Thyroid gland (tissue), 4 donors: ENCODE data around the gene CCBE1. TPM values are rescaled to one million over a fixed set of nuclear protein-coding genes. Genes with fewer than 3 reads are reported as not detected.

Experiments
- DNase-seq, 2 donors: peaks; one replicate each; pipeline ENCODE4 v3.0.0-alpha.2; 2019
- H3K27ac ChIP-seq, 3 donors: fragments of 200-600 bp; sonication (generic); 1 replicate in 2 of 3; 2 replicates in 1 of 3; pipeline ENCODE4 v1.5.1; 2016 to 2019; ENCODE audit warnings: mild to moderate bottlenecking in 1 of 3, moderate library complexity in 1 of 3
- H3K27me3 ChIP-seq: fragments of 200-600 bp; sonication (generic); one replicate; pipeline ENCODE4 v1.5.1; 2019
- H3K36me3 ChIP-seq, 2 donors: fragments of 200-600 bp; sonication (generic); one replicate each; pipeline ENCODE4 v1.5.1; 2016 to 2019
- H3K4me1 ChIP-seq, 2 donors: fragments of 200-600 bp; sonication (generic); one replicate each; pipeline ENCODE4 v1.5.1; 2017 to 2019
- H3K4me3 ChIP-seq, 3 donors: fragments of 200-600 bp; sonication (generic); replicated peaks in 1 of 3; 1 replicate in 2 of 3; 2 replicates in 1 of 3; pipeline ENCODE4 v1.5.1; 2016; ENCODE audit warnings: mild to moderate bottlenecking in 1 of 3
- H3K9me3 ChIP-seq: fragments of 200-600 bp; sonication (generic); one replicate; pipeline ENCODE4 v1.5.1; 2017
- CTCF ChIP-seq, 6 experiments: fragments of 200-600 bp in 3 of 6; fragments of 450-650 bp in 3 of 6; sonication (generic) in 3 of 6; IDR thresholded peaks; one replicate each; pipeline ENCODE4 v1.5.1; 2016 to 2019; ENCODE audit warnings: antibody characterized with exemption in 6 of 6, mild to moderate bottlenecking in 2 of 6, inconsistent platforms in 1 of 6, moderate library complexity in 1 of 6
- POLR2A ChIP-seq, 2 donors: fragments of 450-650 bp; IDR thresholded peaks; one replicate each; pipeline ENCODE4 v1.6.1; 2017; ENCODE audit warnings: antibody characterized with exemption in 2 of 2, mild to moderate bottlenecking in 2 of 2, moderate library complexity in 1 of 2
- WGBS, 2 donors: methylation state at CpG; one replicate each; pipeline ENCODE4 v1.1.5; 2017; 5-methylcytosine and 5-hydroxymethylcytosine counted together
- intact Hi-C: fragments of 100-400 bp; cut with DNase I; formaldehyde crosslinking; loops from one replicate; pipeline ENCODE4 v1.15.1; 2023
- total RNA-seq, 4 donors: library from RNA; depleted of rRNA; stranded (reverse); fragments of >200 nt; gene quantifications; one replicate each; pipeline ENCODE4 v1.2.3, GENCODE V29; 2016

The CCBE1 gene
- total RNA-seq, 4 donors from 2014 or later, result 0.34 to 9.0 (median 1.1) TPM

GRCh38 chr18:59681051-59681450 lies 16.2 kb downstream of the CCBE1 start:
- no peaks in the 10 kb centered on the region for H3K36me3 ChIP-seq
- intact Hi-C loops, result no loop called here
- 76 to 84% methylated on average over 5 of the region's 5 CpGs for WGBS, 2 donors
- no peaks in the 10 kb centered on the region for H3K27me3 ChIP-seq
- no peak overlapping the region for H3K27ac ChIP-seq
- no peaks in the 10 kb centered on the region for H3K4me1 ChIP-seq
- no peak for DNase-seq
- H3K4me3 ChIP-seq, result no peak overlapping the region
- no peaks in the 10 kb centered on the region for H3K9me3 ChIP-seq
- TF ChIP-seq POLR2A (IDR thresholded peaks at IDR 0.05) (no peak), CTCF (IDR thresholded peaks at IDR 0.05) (no peak)

GRCh38 chr18:59675346-59675745 lies 21.9 kb downstream of the CCBE1 start:
- Histone ChIP-seq H3K9me3 (no peaks in the 10 kb centered on the region), H3K4me3 (no peak overlapping the region), H3K27ac (no peak overlapping the region), H3K36me3 (no peaks in the 10 kb centered on the region), H3K4me1 (no peaks in the 10 kb centered on the region), H3K27me3 (no peaks in the 10 kb centered on the region)
- TF ChIP-seq CTCF (IDR thresholded peaks at IDR 0.05) (no peak), POLR2A (IDR thresholded peaks at IDR 0.05) (no peak)
- 44 to 51% methylated on average over 2 of the region's 2 CpGs for WGBS, 2 donors
- DNase-seq, result no peak
- intact Hi-C loops, result no loop called here

GRCh38 chr18:59674903-59675270 lies 22.3 kb downstream of the CCBE1 start:
- no peak overlapping the region for H3K27ac ChIP-seq
- WGBS, 2 donors, result 74 to 80% methylated on average over 1 of the region's 1 CpG

GRCh38 chr18:59674186-59674902 lies 22.9 kb downstream of the CCBE1 start:
- Histone ChIP-seq H3K4me1 (no peaks in the 10 kb centered on the region), H3K9me3 (no peaks in the 10 kb centered on the region), H3K4me3 (no peak overlapping the region), H3K27ac (no peak overlapping the region), H3K36me3 (no peaks in the 10 kb centered on the region), H3K27me3 (no peaks in the 10 kb centered on the region)
- WGBS, 2 donors, result 89 to 91% methylated on average over 6 of the region's 6 CpGs
- intact Hi-C loops, result no loop called here
- TF ChIP-seq POLR2A (IDR thresholded peaks at IDR 0.05) (no peak), CTCF (IDR thresholded peaks at IDR 0.05) (no peak)
- DNase-seq, result no peak

More at GRCh38 chr18:59674903-59675270, 22.3 kb downstream of the CCBE1 start:
- Histone ChIP-seq H3K9me3 (no peaks in the 10 kb centered on the region), H3K27me3 (no peaks in the 10 kb centered on the region), H3K36me3 (no peaks in the 10 kb centered on the region), H3K4me3 (no peak overlapping the region), H3K4me1 (no peaks in the 10 kb centered on the region)
- intact Hi-C loops, result no loop called here
- DNase-seq, result no peak
- TF ChIP-seq CTCF (IDR thresholded peaks at IDR 0.05) (no peak), POLR2A (IDR thresholded peaks at IDR 0.05) (no peak)

GRCh38 chr18:59672235-59672711 lies 24.9 kb downstream of the CCBE1 start:
- WGBS, 2 donors, result 63 to 94% methylated on average over 1 of the region's 1 CpG
- H3K27ac ChIP-seq, result no peak overlapping the region

More at GRCh38 chr18:59672235-59672711, 24.9 kb downstream of the CCBE1 start:
- Histone ChIP-seq H3K27me3 (no peaks in the 10 kb centered on the region), H3K9me3 (no peaks in the 10 kb centered on the region), H3K36me3 (no peaks in the 10 kb centered on the region), H3K4me3 (no peak overlapping the region), H3K4me1 (no peaks in the 10 kb centered on the region)
- intact Hi-C loops, result no loop called here
- no peak for TF ChIP-seq POLR2A (IDR thresholded peaks at IDR 0.05)
- no peak for DNase-seq
